ENCODE measurements around the gene TCF7.

DNA sequence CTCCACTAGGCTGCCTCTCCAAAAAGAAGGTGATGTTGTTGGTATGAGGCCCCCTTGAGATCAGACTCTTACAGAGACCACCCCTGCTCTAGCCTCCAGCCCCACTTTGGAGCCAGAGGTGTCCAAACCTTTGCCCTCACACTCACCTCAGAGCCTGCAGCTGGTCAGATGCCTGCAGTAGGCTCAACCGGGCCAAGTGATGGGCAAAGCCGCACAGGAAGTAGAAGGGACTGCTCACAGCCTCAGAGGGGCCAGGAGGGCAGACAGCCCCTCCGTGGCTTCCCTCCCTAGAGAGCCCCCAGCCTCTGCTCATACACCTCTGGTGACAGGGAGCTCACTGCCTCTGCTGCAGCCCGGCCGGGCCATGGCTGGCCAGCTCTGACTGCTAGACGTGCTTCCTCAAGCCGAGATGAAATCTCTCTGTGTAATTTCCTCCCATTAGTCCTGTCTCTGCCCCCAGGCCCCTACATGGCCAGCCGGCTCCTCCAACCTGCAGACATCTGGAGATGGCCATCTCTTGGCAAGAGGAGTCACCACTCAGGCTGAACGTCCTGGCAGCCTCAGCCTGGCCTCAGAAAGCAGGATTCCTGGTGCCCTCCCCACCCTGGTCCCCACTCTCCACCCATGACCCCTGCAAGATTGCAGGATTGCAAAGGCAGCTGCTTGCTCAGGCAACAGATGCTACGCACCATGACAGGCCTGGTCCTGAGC, 7.3 kb upstream of the TCF7 start:
- TF ChIP-seq ZMYM2 (CRISPR knock-in tag; IDR thresholded peaks at IDR 0.05) (no peak), POLR2A (IDR thresholded peaks at IDR 0.05; ENCODE audit: insufficient read depth in 1 of 2, low read depth in 2 of 2, low read length in 2 of 2) (no peak), MED13 (CRISPR knock-in tag; IDR thresholded peaks at IDR 0.05) (no peak), KLF16 (CRISPR knock-in tag; IDR thresholded peaks at IDR 0.05) (no peak), TAF15 (IDR thresholded peaks at IDR 0.05; ENCODE audit: low read depth, low read length, poor library complexity, severe bottlenecking) (no peak), STAG1 (CRISPR knock-in tag; IDR thresholded peaks at IDR 0.05) (no peak), NCOR1 (IDR thresholded peaks at IDR 0.05; ENCODE audit: borderline replicate concordance, low read length) (no peak), ZBTB21 (CRISPR knock-in tag; IDR thresholded peaks at IDR 0.05) (no peak), RAD51 (IDR thresholded peaks at IDR 0.05; ENCODE audit: borderline replicate concordance) (no peak)
- TF ChIP-seq, protein P1, sequence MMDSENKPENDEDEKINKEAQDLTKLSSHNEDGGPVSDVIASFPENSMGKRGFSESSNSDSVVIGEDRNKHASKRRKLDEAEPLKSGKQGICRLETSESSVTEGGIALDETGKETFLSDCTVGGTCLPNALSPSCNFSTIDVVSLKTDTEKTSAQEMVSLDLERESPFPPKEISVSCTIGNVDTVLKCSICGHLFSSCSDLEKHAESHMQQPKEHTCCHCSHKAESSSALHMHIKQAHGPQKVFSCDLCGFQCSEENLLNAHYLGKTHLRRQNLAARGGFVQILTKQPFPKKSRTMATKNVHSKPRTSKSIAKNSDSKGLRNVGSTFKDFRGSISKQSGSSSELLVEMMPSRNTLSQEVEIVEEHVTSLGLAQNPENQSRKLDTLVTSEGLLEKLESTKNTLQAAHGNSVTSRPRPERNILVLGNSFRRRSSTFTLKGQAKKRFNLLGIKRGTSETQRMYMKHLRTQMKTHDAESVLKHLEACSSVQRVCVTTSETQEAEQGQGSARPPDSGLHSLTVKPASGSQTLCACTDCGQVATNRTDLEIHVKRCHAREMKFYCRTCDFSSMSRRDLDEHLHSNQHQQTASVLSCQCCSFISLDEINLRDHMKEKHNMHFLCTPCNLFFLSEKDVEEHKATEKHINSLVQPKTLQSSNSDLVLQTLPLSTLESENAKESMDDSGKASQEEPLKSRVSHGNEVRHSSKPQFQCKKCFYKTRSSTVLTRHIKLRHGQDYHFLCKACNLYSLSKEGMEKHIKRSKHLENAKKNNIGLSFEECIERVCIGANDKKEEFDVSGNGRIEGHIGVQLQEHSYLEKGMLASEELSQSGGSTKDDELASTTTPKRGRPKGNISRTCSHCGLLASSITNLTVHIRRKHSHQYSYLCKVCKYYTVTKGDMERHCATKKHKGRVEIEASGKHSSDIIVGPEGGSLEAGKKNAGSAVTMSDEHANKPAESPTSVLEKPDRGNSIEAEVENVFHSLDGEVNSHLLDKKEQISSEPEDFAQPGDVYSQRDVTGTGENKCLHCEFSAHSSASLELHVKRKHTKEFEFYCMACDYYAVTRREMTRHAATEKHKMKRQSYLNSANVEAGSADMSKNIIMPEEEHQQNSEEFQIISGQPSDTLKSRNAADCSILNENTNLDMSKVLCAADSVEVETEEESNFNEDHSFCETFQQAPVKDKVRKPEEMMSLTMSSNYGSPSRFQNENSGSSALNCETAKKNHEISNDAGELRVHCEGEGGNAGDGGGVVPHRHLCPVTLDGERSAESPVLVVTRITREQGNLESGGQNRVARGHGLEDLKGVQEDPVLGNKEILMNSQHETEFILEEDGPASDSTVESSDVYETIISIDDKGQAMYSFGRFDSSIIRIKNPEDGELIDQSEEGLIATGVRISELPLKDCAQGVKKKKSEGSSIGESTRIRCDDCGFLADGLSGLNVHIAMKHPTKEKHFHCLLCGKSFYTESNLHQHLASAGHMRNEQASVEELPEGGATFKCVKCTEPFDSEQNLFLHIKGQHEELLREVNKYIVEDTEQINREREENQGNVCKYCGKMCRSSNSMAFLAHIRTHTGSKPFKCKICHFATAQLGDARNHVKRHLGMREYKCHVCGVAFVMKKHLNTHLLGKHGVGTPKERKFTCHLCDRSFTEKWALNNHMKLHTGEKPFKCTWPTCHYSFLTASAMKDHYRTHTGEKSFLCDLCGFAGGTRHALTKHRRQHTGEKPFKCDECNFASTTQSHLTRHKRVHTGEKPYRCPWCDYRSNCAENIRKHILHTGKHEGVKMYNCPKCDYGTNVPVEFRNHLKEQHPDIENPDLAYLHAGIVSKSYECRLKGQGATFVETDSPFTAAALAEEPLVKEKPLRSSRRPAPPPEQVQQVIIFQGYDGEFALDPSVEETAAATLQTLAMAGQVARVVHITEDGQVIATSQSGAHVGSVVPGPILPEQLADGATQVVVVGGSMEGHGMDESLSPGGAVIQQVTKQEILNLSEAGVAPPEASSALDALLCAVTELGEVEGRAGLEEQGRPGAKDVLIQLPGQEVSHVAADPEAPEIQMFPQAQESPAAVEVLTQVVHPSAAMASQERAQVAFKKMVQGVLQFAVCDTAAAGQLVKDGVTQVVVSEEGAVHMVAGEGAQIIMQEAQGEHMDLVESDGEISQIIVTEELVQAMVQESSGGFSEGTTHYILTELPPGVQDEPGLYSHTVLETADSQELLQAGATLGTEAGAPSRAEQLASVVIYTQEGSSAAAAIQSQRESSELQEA (CRISPR knock-in tag; IDR thresholded peaks at IDR 0.05; ENCODE audit: not compliant biosample characterization): no peak
- TF ChIP-seq, protein P2, sequence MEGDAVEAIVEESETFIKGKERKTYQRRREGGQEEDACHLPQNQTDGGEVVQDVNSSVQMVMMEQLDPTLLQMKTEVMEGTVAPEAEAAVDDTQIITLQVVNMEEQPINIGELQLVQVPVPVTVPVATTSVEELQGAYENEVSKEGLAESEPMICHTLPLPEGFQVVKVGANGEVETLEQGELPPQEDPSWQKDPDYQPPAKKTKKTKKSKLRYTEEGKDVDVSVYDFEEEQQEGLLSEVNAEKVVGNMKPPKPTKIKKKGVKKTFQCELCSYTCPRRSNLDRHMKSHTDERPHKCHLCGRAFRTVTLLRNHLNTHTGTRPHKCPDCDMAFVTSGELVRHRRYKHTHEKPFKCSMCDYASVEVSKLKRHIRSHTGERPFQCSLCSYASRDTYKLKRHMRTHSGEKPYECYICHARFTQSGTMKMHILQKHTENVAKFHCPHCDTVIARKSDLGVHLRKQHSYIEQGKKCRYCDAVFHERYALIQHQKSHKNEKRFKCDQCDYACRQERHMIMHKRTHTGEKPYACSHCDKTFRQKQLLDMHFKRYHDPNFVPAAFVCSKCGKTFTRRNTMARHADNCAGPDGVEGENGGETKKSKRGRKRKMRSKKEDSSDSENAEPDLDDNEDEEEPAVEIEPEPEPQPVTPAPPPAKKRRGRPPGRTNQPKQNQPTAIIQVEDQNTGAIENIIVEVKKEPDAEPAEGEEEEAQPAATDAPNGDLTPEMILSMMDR (CRISPR knock-in tag; IDR thresholded peaks at IDR 0.05): no peak

Measured in HepG2 (cell line).